HG02852 (cell line): ENCODE data around the gene AUTS2.
"Not testable (repeated sequence)": the region's sequence is repeated elsewhere in the genome, so short reads cannot be mapped to it uniquely, and the experiment has no call there.

Source experiments
- ATAC-seq: cut with Tn5 transposase; IDR thresholded peaks from one replicate; pipeline ENCODE4 v1.9.1; 2021; ENCODE audit warnings: mild to moderate bottlenecking, moderate library complexity; ENCODE audit not compliant: unreplicated experiment

AUTS2 gene

DNA sequence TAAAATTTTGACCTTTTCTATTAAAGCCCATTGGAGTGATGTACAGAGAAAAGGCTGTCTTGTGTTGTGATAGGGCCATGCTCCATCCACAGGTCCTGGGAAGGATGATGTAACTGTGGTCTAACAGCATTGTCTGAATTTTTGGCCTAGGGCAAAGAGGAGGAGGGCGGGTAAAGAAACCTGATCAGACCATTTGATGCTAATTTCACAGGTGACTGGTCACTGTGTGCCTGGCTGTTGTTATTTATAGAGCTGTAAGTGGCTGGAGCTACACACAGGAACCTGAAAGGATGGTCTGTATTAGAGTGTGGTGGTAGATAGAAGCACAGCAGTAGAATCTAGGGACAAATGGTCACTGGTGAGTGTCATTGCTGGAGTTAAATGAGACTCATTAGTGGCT is 182.1 kb downstream of the AUTS2 start:
- ATAC-seq = no peak

DNA sequence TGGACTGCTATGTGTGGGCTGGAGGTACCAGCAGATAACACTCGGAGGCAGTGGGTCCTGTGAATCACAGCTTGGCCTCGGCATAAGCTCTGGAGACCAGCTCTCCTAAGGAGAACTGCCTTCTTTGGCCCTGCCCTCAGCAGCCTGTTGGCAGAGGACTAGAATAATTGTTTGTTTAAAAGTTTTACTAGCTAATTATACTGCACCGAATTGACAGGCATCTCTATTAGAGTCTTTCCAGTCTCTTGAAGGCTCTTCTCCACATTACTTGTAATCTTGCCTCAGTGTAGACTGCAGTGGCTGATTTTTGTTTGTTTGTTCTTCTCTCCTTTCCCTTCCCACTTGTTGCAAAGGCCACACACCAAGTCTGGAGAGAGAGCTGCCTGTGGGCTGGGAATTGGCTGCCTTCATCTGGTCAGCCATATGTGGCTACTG is 183.2 kb downstream of the AUTS2 start:
- no peak for ATAC-seq

DNA sequence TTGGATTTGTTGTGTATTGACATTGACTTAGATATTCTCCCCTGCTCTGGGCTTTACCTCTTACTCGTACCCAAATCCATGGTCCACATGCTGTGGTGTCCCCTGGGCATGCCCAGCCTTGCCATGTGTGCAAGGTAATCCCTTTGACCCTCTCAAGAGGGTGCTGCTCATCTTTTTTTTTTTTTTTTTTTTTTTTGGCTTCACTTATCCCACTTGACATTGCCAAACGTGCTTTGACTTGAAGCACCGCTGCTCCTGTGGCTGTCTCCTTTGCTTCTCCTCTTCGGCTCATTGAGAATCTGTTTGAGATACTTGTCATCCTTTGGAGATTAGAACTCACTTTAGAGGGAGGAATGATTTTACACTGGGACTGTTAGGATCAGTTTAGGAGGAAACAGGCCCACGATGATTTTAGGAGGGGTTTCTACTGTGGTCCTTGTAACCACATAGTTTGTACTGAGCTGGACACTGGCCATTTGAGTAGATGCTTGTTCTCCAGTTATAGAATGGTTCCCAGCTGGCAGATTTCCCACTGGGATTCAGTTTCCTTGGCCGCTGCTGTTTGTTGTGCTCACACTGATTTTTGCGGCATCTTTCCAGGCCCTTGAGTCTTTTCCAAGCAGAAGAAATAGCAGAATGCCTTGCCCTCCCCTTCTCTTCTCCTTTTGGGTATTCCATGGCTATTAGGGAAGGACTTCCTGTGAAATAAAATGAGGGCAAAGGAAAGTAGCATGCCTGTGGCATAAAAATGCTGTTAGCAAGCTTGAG is 184.8 kb downstream of the AUTS2 start:
- ATAC-seq = no peak

DNA sequence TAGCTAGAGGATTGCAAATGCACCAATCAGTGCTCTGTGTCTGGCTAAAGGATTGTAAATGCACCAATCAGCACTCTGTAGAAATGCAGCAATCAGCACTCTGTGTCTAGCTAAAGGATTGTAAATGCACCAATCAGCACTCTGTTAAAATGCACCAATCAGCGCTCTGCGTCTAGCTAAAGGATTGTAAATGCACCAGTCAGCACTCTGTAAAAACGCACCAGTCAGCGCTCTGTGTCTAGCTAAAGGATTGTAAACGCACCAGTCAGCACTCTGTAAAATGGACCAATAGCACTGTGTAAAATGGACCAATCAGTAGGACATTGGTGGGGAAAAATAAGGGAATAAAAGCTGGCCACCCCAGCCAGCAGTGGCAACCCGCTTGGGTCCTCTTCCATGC is 187.9 kb downstream of the AUTS2 start:
- not testable (repeated sequence) for ATAC-seq

DNA sequence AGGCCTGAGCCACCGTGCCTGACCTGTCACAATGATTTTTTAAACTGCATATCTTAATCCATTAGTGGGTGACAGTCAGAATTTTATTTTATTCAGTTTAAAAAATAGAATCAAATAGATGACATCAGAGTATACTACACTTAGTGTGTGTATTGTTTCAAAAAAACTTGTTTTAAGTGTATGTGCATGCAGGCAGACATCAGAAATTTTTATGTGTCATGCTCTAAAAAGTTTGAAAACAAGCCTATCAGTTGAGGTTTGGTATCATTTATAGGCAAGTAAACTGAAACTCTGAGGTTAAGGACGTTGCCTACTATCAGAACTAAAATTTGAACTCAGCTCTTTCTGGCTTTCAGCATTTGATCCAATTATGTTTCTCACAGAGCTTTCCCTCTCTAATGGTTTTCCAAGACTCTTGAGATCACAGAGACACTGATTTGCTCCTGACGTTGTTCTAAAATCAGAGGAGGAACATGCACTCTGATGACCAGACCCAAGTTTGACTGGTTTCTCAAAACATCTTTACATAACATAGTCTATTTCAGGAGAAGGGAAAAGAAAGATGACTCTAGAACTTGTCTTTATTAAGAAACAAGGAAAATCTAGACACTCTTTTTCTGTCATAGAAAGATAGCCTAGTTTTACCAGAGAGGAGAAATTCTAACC is 188.6 kb downstream of the AUTS2 start:
- no peak for ATAC-seq

DNA sequence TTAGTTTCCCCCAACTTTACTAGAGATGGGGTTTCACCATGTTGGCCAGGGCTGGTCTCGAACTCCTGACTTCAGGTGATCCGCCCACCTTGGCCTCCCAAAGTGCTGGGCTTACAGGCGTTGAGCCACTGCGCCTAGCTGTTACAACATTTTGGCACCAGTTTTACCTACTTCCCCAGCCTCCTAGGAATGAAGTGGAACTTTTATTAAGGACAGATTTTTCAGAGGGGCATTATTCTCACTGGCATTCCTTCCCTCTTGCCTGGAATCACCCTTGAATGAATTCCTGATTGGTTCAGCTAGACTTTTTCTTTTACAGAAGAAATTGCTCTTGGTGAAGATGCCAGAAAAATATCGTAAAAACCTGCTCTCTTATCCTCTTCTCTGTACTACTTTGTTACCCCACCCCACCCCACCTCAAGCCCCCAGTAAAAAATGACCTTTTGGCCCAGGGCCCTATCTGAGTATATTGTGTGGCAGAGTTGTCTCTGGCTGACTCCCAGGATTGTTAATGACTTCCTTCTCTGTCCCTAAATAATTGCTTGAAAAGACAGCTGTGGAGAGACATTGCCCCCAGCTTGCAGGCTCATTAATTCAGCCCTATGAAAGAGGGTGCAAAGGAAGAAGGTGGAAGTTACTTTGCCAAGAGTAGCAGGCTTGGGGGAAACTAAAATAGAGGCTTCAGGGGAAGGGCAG is 189.6 kb downstream of the AUTS2 start:
- no peak for ATAC-seq

DNA sequence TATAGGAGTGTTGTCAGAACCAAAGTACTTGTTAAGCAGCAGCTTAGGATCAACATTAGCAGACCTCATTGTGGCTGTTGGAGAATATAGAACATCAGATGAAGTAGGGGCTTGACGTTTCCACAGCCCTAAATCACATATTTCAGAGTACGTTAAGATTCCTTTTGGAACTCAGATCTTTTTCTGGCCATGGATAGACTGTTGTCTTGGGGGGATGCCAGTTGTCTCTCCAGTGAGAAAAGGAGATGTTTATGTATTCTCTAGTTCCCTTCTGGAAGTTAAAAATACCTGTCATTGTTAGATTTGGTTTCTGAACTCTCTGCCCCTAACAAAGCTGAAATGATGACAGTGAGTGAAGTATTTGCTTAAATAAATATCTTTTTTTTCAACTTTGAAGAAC is 191.3 kb downstream of the AUTS2 start:
- ATAC-seq = no peak

DNA sequence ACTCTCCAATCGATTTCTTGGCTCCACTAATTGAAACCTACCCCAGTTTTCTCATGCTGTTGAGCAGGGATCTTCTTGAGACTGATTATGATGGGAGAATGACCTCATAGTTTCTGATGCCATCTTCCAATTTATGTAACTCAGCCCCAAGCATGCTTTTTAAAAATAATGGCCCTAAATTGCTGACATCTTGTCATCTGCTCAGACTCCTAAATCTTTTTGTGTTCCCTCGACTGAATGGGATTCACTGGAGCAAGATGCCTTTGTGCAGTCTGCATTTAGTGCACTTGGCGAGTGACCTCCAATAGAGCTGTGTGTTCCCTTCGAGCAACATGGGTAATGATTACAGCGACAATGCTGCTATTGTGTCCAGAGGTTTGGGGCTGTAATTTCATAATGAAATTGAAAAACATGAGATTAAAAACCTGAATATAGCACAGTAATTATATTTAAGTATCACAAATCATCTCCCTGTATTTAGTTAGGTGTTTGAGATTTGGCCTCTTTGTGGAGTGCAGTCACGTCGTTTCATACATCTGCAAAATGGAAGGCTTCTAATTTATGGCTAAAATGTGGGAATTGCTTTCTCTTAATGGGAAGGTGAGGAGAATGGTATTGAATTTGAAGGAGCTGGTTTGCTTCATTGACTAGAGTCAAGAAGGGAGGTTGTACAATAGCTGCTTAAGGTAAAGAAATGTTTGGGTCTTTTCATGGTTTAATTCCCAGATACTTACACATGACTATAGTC is 192.9 kb downstream of the AUTS2 start:
- no peak for ATAC-seq

DNA sequence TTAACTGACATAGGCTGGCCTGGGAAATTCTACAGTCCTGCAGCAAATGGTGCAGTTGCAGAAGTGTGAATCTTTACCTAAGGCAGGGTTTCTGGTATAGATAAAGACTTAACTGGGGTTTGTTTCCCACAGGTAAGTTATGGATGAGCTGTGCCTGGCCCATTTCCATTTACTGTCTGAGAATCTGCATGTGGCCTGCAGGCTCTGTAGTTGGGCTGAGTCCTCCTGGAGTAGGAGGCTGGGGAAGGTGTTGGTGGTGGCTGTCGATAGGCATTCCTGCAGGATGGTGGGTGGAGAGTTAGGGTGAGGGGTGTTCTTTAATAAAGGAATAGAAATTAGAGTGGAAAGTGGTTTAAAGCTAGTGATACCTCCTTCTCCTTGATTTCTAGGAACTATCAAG is 193.5 kb downstream of the AUTS2 start:
- ATAC-seq = no peak

DNA sequence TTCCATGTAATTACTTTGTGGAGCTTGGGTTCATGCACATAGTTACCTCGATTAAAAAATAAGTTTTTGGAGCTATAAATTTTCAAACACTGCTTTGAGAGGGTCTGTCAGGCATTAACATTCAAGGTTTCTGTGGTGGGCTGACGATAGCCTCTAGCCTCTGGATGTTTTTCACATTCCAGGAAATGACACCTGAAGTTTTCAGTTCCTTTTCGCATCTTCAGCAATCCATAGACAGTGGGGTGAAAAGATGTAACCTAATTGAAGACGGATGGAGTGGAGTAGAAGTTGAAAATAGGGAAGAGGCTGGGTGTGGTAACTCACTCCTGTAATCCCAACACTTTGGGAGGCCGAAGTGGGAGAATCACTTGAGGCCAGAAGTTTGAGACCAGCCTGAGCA is 197.7 kb downstream of the AUTS2 start:
- no peak for ATAC-seq

DNA sequence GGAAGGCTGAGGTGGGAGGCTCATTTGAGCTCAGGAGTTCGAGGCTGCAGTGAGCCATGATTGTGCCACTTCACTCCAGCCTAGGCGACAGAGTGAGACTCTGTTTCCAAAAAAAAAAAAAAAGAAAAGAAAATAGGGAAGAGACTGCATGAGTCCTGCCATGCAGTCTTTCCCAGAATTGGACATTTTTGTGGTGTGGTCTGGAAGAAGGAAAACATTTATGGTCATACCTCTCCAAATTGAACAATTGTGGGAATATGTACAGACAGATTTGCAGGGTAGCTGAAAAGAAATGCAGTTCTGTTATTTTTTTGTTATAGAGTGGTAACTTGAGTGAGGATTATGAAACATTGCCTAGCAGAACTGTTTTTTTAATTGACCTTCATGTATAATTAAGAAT is 198.1 kb downstream of the AUTS2 start:
- no peak for ATAC-seq

DNA sequence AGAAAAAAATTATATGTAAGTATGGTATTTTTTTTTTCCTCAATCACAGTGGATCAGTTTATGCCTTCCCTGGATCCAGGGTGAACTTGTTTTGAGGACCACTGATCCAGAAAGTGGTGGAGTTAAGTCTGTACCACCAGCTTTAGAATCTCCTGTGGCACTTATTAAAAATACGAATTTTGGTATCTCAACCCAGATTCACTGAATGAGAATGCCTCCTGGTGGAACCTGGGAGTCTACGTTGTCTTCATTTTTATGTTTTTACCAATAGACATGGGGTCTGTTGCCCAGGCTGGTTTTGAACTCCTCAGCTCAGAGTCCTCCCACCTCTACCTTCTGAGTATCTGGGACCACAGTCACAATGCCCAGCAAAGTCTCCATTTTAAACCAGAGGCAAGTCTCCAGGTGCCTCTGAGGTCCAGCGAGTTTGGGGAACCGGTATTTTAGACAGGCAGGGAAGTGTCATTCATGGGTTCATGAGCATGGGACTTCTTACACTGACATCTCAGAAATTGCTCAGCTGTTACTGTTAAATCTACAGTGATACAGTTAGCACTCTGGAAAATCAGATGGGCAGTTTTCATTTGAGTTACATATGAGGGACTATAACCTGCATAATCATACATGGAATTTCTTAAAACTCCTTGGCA is 200.9 kb downstream of the AUTS2 start:
- ATAC-seq = no peak

DNA sequence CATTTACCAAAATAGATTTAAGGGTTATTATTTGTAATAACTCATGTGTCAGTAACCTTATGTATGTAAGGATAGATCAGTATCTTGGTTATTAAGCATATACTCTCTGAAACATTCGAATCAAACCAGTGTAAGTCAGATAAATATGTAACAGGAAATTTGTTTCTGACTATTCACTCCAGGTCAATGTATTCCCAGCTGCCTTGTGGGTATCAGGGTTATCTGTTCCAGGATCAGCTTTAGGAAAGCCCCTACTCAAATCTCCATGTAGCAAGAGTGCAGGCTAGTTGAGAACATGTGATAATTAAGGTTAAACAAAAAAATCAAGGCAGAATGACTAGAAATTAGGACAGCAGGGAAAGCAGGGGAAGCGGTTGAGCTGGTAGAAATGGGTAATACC is 201.7 kb downstream of the AUTS2 start:
- no peak for ATAC-seq

DNA sequence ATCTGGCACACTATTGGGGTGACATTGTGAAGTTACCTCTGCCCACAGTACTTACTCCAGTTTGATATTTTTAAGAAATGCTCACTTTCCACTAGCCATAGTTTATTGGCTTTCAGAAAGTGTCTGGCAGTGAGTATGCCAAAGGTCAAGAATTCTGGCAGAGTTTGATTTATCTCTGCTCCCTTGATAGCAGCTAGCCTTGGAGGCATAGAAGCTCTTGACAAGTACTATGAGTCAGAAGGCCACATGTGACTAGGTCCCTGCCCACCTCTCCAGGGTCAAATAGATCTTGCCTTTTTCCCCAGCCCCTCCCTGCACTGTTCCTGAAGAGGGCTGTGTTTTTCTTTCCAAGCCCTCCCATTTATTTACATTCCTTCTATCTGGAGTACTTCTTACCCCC is 202.2 kb downstream of the AUTS2 start:
- no peak for ATAC-seq

DNA sequence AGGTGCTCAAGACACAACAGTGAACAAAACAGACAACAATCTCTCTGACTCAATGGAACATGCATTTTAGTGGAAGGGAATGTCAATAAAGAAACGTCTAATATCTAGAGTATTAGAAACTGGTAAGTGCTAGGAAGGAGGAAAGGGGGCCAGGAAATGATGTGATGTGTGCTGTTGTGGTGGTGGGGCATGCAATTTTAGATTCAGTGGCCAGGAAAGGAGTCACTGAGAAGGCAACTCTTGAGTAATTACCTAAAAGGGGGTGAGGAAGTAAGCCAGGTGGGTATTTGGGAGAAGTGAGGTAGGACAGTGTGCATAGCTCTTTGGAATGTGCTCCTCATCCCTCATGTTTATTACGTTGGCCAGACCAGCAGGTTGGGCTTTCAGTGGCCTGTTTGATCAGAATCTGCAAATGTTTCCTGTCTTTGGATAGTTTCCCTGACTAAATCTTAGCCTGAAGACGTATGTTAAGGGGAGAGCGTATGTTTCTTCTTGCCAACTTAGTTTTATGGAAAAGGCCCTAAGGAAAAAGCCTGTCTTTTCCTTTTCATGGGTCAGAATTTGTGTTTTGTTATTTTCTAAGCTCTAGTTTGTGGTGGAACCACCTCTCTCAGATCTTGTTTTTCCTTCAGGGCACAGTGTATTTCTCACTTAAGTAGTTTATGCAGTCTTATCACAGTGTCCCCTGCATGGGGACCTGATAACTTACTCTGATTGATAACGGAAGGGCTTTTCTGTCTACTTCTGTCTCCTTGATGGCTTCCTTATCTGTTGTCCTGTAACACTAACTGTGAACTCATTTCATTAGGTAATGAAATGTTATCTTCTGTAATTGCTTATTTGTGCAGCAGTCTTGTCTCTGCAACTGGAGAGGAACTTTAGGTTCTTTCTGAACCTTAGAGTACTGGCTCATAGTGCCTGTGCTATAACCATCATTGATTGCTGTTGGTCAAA is 203.7 kb downstream of the AUTS2 start:
- no peak for ATAC-seq

DNA sequence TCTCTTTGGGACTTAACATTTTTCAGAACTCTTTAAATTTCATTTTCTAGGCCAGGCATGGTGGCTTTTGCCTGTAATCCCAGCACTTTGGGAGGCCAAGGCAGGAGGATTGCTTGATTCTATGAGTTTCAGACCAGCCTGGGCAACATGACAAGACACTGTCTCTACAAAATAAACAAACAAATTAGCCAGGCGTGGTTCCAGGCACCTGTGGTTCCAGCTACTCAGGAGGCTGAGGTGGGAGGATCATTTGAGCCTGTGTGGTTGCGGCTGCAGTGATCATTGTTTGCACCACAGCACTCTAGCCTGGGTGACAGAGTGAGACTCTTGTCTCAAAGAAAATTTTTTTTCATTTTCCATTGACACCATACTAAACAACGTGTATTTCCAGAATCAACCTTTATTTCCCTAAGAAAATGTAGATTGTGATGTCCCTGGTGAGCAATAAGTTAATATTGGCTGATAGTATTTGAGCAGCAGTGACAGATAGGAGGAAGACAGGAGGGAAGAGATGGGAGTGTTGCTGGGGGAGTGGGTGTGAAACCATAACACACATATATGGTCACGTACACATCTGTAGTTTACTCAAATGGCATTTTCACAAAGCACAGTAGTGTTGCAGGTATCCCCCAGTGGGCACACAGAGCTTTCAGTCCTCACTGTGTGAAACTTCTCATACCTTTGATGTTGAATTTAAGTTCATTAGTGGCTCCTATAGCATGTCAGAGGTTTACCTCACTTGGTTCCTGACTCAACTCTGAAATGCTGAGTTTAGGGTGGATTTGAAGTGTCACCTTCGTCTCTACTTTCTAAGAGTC is 205.6 kb downstream of the AUTS2 start:
- ATAC-seq = peak; percentile 86

DNA sequence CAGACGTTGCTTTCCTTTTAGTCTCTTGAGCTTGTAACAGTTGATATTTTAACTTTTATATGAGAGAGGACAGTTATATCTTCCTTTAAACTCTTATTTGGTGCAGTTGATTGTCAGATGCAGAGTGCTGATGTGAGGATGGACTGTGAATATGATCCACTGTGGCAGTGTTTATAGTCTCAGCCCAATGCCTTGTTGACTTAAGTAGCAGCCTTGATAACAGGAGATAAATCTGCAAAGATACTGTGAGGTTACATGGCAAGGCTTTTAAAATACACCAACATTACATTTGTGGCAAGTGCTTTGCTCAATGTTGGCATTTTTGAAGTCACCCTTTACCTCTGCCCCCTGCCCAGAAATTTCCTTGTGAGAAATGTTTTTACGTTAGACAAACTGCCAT is 206.7 kb downstream of the AUTS2 start:
- ATAC-seq = no peak

DNA sequence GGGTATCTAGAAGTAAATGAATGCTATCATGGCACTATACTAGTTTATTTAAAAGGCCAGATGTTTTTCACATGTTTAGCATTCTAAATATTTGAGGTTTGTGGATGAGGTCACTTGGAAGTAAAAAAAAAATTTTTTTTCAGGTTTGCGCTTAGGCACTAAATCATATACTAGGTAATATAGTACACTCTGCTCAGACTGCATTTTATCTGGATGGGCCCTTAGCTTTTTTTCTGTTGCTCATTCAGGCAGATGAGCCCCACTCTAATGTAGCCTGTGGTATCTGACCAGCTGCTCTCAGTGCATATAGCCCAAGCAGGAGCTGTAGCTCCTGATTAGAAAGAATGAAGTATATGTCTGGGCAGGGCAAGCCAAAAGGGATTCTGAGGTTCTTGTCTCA is 210.1 kb downstream of the AUTS2 start:
- ATAC-seq = no peak
